ENCODE results near the gene HIF1AN.

DNA sequence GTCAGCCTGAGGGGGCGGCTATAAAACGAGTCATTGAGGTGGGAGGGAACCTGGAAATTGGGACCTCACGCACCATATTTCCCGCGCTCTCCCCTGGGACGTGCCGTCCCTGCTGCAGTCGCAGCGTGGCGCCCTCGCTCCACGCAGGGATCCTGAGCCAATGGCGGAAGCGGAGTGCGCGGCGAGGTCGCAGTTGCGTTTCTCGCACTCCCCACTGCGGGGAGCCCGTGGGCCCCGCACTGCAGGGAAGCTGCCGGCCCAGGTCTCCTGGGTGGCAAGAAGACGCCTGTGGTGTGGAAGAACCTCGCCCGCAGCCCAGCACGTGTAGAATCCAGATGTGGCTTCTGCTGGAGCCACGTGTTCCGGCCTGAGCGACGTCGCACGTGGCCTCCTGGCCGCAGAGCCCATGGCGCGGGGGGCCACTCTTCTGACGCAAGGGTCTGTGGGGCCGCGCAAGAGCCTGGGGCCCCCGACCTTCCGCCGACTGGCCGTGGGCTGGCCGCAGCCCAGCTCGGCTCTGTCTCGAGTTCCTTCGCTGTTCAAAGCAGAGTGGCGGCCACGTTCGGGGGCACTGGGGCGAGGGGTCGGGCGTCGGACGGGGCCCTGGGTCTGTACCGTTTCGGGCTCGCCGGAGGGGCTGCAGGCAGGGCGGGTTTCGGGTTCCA lies 26.4 kb downstream of the HIF1AN start:
- TF ChIP-seq, protein P1, sequence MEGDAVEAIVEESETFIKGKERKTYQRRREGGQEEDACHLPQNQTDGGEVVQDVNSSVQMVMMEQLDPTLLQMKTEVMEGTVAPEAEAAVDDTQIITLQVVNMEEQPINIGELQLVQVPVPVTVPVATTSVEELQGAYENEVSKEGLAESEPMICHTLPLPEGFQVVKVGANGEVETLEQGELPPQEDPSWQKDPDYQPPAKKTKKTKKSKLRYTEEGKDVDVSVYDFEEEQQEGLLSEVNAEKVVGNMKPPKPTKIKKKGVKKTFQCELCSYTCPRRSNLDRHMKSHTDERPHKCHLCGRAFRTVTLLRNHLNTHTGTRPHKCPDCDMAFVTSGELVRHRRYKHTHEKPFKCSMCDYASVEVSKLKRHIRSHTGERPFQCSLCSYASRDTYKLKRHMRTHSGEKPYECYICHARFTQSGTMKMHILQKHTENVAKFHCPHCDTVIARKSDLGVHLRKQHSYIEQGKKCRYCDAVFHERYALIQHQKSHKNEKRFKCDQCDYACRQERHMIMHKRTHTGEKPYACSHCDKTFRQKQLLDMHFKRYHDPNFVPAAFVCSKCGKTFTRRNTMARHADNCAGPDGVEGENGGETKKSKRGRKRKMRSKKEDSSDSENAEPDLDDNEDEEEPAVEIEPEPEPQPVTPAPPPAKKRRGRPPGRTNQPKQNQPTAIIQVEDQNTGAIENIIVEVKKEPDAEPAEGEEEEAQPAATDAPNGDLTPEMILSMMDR (IDR thresholded peaks at IDR 0.05; ENCODE audit: control extremely low read depth in 1 of 3, insufficient read depth in 1 of 3, low read depth in 1 of 3, low read length in 3 of 3) = peak; percentile 98 to 100 (median 99)
- TF ChIP-seq NRF1 (IDR thresholded peaks at IDR 0.05; ENCODE audit: low read depth, low read length) (no peak), RAD21 (IDR thresholded peaks at IDR 0.05 in 1 of 2, conservative IDR thresholded peaks at IDR 0.05 in 1 of 2; ENCODE audit: low read depth in 2 of 2, low read length in 2 of 2) (peak; percentile 96 to 97)
- TF ChIP-seq, protein P2, sequence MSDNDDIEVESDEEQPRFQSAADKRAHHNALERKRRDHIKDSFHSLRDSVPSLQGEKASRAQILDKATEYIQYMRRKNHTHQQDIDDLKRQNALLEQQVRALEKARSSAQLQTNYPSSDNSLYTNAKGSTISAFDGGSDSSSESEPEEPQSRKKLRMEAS (IDR thresholded peaks at IDR 0.05) = peak; percentile 98

Measured in H1 (cell line).